Karpas-422 (cell line): ENCODE measurements around the gene ARAP3. TPM values are rescaled to one million over a fixed set of nuclear protein-coding genes. Genes with fewer than 3 reads are reported as not detected.

ENCODE experiments used
- DNase-seq: peaks from one replicate; pipeline ENCODE4 v3.0.0-alpha.2; 2015
- H2AFZ ChIP-seq: fragments of 200-600 bp; sonication (generic); 2 replicates; pipeline ENCODE4 v1.6.1; 2014; ENCODE audit warnings: antibody characterized with exemption, low read length, mixed read lengths
- H3K27ac ChIP-seq: fragments of 200-600 bp; sonication (generic); 2 replicates; pipeline ENCODE4 v1.5.1; 2014; ENCODE audit warnings: mild to moderate bottlenecking, low read length, moderate library complexity
- H3K27me3 ChIP-seq: fragments of 200-600 bp; sonication (generic); 2 replicates; pipeline ENCODE4 v1.6.1; 2014; ENCODE audit warnings: low read length, mixed read lengths
- H3K36me3 ChIP-seq: fragments of 200-600 bp; sonication (generic); 2 replicates; pipeline ENCODE4 v1.6.1; 2014; ENCODE audit warnings: low read length, mixed read lengths; ENCODE audit not compliant: insufficient read depth
- H3K4me1 ChIP-seq: fragments of 200-600 bp; sonication (generic); 2 replicates; pipeline ENCODE4 v1.6.1; 2014; ENCODE audit warnings: mild to moderate bottlenecking, low read length, mixed read lengths
- H3K4me2 ChIP-seq: fragments of 200-600 bp; sonication (generic); 2 replicates; pipeline ENCODE4 v1.6.1; 2014; ENCODE audit warnings: low read length, low read depth, mild to moderate bottlenecking; ENCODE audit not compliant: poor library complexity, severe bottlenecking
- H3K4me3 ChIP-seq: fragments of 200-600 bp; sonication (generic); 2 replicates; pipeline ENCODE4 v1.5.1; 2014; ENCODE audit warnings: mild to moderate bottlenecking, antibody characterized with exemption, low read length, mixed read lengths
- H3K79me2 ChIP-seq: fragments of 200-600 bp; sonication (generic); 2 replicates; pipeline ENCODE4 v1.6.1; 2014; ENCODE audit warnings: mild to moderate bottlenecking, low read length, mixed read lengths
- H3K9ac ChIP-seq: fragments of 200-600 bp; sonication (generic); 2 replicates; pipeline ENCODE4 v1.6.0; 2014; ENCODE audit warnings: low read length
- H3K9me2 ChIP-seq: fragments of 200-600 bp; sonication (generic), shearing (Covaris generic); replicated peaks from 2 replicates; pipeline ENCODE4 v1.6.0; 2014; ENCODE audit warnings: mild to moderate bottlenecking, low read length, moderate library complexity; ENCODE audit not compliant: insufficient read depth
- H3K9me3 ChIP-seq: fragments of 300-700, 200-600 bp; sonication (generic); 2 replicates; pipeline ENCODE4 v1.6.1; 2014; ENCODE audit warnings: low read length, mixed read lengths
- H4K20me1 ChIP-seq: fragments of 200-600 bp; sonication (generic); 2 replicates; pipeline ENCODE4 v1.6.1; 2014; ENCODE audit warnings: mild to moderate bottlenecking, antibody characterized with exemption, low read length, low read depth; ENCODE audit not compliant: insufficient read depth
- total RNA-seq: library from RNA; depleted of rRNA; stranded (reverse); fragments of >200 nt; shearing (Covaris generic); gene quantifications from 2 replicates; pipeline ENCODE4 v1.2.3, GENCODE V29; 2014; ENCODE audit warnings: low replicate concordance

Gene ARAP3
- total RNA-seq, 1 experiment from 2014 or later: 0.07 TPM

DNA sequence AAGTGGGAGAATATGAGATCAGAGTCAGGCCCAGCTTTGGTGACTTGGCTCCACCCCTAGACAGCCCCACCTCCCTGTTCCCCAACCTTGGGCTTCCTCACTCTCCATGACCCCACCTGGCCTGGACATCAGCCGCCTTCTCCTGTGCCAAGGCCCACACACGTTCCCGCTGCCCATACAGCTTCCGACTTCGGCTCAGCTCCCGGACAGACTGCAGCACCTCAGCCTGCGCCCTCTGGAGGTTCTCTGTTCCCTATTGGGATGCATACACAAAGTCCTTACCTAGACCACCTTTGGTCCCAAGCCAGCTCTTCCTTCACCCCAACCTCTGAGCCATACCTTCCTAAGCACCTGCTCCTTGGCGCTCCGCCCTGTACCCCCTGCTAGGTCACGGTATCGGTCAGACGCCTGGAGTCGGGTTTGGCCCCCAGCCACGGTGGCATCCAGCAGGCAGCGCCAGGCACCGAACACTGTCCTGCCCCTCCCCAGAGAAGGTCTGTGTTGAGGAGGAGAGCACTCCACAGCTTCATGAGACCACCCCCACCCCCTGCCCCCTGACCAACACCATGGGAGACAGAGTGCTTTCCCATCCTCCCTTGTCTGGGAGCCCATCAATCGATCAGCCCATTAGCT is 32.9 kb downstream of the ARAP3 start:
- H3K36me3 ChIP-seq: no peaks in the 10 kb centered on the region
- no peak overlapping the region for H3K9ac ChIP-seq

DNA sequence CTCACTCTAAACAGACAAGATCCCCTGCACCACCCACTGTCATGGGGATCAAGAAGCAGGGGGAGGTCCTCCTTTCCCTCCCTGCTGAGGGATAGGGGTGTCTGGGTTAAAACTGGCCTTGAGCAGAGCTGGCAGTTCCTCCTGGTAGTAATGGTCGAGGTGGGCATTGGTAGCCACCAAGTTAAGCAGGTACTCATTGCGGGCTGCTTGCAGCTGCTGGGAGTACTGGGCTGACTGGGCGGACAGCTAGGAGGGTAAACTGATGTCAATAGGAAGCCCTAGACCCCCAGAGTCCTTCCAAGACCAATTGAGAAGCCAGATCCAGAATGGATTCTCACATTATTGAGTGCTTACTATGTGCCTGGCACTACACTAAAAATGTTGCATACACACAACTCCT is 34.2 kb downstream of the ARAP3 start:
- no peak for DNase-seq
- H2AFZ ChIP-seq: no peak overlapping the region
- H3K9me2 ChIP-seq: no peaks in the 10 kb centered on the region
- H3K27me3 ChIP-seq: no peaks in the 10 kb centered on the region
- no peaks in the 10 kb centered on the region for H3K36me3 ChIP-seq
- no peaks in the 10 kb centered on the region for H3K9me3 ChIP-seq
- no peak overlapping the region for H3K9ac ChIP-seq
- H3K4me3 ChIP-seq: no peak overlapping the region
- H4K20me1 ChIP-seq: no peaks in the 10 kb centered on the region
- H3K27ac ChIP-seq: no peak overlapping the region
- H3K4me1 ChIP-seq: peaks cover 5% of the 10 kb centered on the region
- H3K4me2 ChIP-seq: no peak overlapping the region
- no peaks in the 10 kb centered on the region for H3K79me2 ChIP-seq

More for the DNA sequence above, 32.9 kb downstream of the ARAP3 start:
- Histone ChIP-seq H3K4me1 (peaks cover 5% of the 10 kb centered on the region), H3K4me2 (no peak overlapping the region), H2AFZ (no peak overlapping the region), H3K9me3 (no peaks in the 10 kb centered on the region), H4K20me1 (no peaks in the 10 kb centered on the region), H3K27me3 (no peaks in the 10 kb centered on the region), H3K27ac (no peak overlapping the region), H3K4me3 (no peak overlapping the region), H3K79me2 (no peaks in the 10 kb centered on the region), H3K9me2 (no peaks in the 10 kb centered on the region)
- no peak for DNase-seq

DNA sequence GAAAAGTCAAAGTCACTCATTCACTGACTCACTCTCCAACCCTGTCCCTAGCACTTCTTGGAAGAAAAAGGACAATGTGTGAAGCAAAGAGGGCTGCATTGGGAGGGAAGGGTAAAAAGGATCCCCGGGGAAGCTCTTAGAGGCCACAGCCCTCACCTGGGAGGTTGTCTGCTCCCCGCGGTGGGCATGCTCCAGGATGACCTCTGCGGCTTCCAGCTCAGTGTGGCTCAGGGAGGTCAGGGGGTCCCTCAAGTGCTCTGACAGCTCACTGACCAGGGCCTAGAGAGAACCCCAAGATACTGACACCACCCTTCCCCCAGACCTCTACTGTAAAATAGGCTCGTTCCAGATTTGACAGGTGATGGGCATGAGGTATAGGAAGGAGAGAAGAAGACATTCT is 34.8 kb downstream of the ARAP3 start:
- H3K27ac ChIP-seq: no peak overlapping the region
- H4K20me1 ChIP-seq: no peaks in the 10 kb centered on the region
- no peak overlapping the region for H3K4me3 ChIP-seq
- no peaks in the 10 kb centered on the region for H3K9me3 ChIP-seq
- no peak overlapping the region for H3K4me2 ChIP-seq
- H3K9ac ChIP-seq: no peak overlapping the region
- DNase-seq: no peak
- H3K36me3 ChIP-seq: no peaks in the 10 kb centered on the region
- H2AFZ ChIP-seq: no peak overlapping the region
- H3K79me2 ChIP-seq: no peaks in the 10 kb centered on the region
- H3K4me1 ChIP-seq: peaks cover 5% of the 10 kb centered on the region
- H3K27me3 ChIP-seq: no peaks in the 10 kb centered on the region
- no peaks in the 10 kb centered on the region for H3K9me2 ChIP-seq

DNA sequence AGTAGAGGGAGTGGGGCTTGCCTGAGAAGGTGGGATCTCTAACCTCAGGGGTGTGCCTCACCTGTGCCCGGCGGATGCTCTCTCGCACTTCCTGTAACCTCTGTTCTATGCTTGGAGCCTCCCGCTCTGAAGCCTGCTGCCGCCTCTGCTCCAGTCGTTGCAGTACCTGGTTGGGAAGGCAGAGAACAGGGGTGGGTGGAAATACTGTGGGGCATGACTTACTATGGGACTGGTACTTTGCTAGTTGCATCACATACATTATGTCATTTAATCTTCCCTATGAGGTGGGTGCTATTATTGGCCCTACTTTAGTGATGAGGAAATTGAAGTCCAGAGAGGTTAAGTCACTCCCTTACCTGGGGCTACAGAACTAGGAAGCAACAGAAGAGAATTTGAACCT is 36.0 kb downstream of the ARAP3 start:
- H3K9me2 ChIP-seq: no peaks in the 10 kb centered on the region
- H2AFZ ChIP-seq: no peak overlapping the region
- no peaks in the 10 kb centered on the region for H3K36me3 ChIP-seq
- DNase-seq: no peak
- no peak overlapping the region for H3K4me2 ChIP-seq
- H3K9me3 ChIP-seq: no peaks in the 10 kb centered on the region
- H3K4me3 ChIP-seq: no peak overlapping the region
- no peaks in the 10 kb centered on the region for H3K27me3 ChIP-seq
- no peak overlapping the region for H3K27ac ChIP-seq
- no peaks in the 10 kb centered on the region for H3K4me1 ChIP-seq
- no peaks in the 10 kb centered on the region for H3K79me2 ChIP-seq
- H3K9ac ChIP-seq: no peak overlapping the region
- H4K20me1 ChIP-seq: no peaks in the 10 kb centered on the region

DNA sequence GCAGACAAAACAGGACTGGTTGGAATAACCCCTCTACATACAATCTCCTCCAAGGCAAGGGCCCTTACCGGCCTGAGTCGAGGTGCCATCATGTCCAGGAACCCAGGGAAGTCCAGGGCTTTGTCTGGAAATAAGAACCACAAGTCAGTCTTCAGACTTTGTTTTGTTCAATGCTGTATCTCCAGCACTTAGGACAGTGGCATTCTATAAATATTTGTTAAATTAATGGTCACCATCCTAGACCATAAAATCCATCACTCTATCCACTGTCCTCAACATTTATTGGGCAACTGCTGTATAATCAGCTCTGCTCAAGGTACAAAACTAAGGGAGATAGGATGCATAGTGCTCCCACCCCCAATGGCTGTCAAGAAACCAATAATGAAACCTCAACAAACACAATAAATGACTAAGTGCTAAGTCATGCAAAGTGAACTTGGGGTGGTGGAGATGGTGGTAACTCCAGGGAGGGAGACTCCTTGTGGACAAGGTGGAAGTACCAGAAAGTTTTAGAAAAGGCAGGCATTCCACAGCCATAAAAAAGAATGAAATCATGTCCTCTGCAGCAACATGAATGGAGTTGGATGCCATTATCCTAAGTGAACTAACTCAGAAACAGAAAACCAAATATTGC is 40.3 kb downstream of the ARAP3 start:
- peaks cover 14% of the 10 kb centered on the region for H3K36me3 ChIP-seq
- no peak overlapping the region for H3K4me2 ChIP-seq

DNA sequence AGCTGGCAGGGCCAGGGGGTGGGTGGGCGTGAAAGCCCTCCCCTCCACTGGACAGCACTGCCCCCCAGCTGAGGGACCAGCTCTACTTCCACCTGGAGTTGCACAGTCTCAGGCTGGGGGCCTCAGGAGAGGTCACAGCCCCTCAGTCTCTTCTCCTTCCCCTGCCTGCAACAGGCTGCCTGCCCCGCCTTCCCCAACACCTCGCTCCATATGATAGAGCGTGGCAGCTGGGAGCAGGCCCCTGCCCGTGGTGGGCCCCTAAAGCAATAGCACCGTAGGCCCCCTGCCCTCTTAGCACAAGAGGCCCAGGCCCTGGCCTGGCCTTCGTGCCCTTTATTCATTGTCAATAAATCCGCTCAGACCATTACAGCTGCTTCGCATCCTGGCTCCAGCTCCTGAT is 41.3 kb downstream of the ARAP3 start:
- Histone ChIP-seq H2AFZ (no peak overlapping the region), H4K20me1 (peaks cover 9% of the 10 kb centered on the region), H3K79me2 (peaks cover 22% of the 10 kb centered on the region), H3K9me2 (no peaks in the 10 kb centered on the region), H3K4me3 (no peak overlapping the region), H3K4me1 (peaks cover 16% of the 10 kb centered on the region), H3K27ac (no peak overlapping the region), H3K9me3 (no peaks in the 10 kb centered on the region), H3K4me2 (no peak overlapping the region), H3K36me3 (peaks cover 14% of the 10 kb centered on the region), H3K9ac (no peak overlapping the region), H3K27me3 (no peaks in the 10 kb centered on the region)
- DNase-seq: no peak

More for the DNA sequence above, 40.3 kb downstream of the ARAP3 start:
- H3K9me2 ChIP-seq: no peaks in the 10 kb centered on the region
- H3K27ac ChIP-seq: no peak overlapping the region
- DNase-seq: no peak
- H3K9me3 ChIP-seq: no peaks in the 10 kb centered on the region
- H3K4me1 ChIP-seq: peaks cover 13% of the 10 kb centered on the region
- no peak overlapping the region for H2AFZ ChIP-seq
- no peaks in the 10 kb centered on the region for H4K20me1 ChIP-seq
- no peaks in the 10 kb centered on the region for H3K27me3 ChIP-seq
- no peak overlapping the region for H3K9ac ChIP-seq
- H3K4me3 ChIP-seq: no peak overlapping the region
- peaks cover 12% of the 10 kb centered on the region; the same call in 1 of the 2 replicates for H3K79me2 ChIP-seq

DNA sequence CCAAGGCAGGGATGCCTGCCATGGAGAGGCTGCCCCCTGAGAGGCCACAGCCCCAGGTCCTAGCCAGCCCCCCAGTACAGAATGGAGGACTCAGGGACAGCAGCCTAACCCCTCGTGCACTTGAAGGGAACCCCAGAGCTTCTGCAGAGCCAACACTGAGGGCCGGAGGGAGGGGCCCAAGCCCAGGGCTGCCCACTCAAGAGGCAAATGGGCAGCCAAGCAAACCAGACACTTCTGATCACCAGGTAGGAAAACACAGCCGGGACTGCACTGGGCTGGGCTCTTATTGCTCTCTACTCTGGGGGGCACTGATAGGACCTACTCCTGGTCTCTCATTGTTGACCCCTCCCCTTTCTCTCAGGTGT is 42.0 kb downstream of the ARAP3 start:
- no peak overlapping the region for H2AFZ ChIP-seq
- no peaks in the 10 kb centered on the region for H3K27me3 ChIP-seq
- peaks cover 14% of the 10 kb centered on the region for H3K36me3 ChIP-seq
- H3K4me1 ChIP-seq: peaks cover 23% of the 10 kb centered on the region
- H3K9me2 ChIP-seq: no peaks in the 10 kb centered on the region
- no peaks in the 10 kb centered on the region for H3K9me3 ChIP-seq
- peaks cover 28% of the 10 kb centered on the region for H3K79me2 ChIP-seq
- H3K27ac ChIP-seq: no peak overlapping the region
- no peak overlapping the region for H3K4me3 ChIP-seq
- H3K4me2 ChIP-seq: no peak overlapping the region
- H3K9ac ChIP-seq: no peak overlapping the region
- no peak for DNase-seq
- peaks cover 15% of the 10 kb centered on the region for H4K20me1 ChIP-seq

DNA sequence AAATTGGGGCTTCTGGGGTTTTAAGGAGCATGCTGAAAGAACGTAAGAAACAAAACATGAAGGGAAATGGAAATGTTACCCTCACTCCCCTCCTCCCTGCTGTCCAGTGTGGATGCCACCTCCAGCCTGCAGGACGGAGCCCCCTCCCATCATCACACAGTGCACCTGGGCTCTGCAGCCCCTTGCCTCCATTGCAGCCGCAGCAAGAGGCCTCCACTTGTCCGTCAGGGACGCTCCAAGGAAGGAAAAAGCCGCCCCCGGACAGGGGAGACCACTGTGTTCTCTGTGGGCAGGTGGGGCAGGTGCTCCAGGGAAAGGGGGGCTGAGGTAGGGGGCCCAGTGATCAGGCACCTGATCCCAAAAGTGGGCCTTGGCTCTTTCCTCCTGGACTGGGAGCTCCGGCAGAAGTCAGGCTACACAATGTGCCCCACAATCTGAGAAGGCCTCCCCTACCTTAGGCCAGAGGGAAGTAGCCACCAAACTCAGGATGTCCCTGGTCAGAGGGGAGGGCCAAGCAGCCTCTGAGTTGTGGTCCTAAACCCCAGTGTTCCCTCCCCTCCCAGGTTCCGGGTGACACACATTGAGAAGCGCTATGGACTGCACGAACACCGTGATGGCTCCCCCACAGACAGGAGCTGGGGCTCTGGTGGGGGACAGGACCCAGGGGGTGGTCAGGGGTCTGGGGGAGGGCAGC is 42.5 kb downstream of the ARAP3 start:
- Histone ChIP-seq H2AFZ (no peak overlapping the region), H3K9ac (no peak overlapping the region), H3K9me3 (no peaks in the 10 kb centered on the region), H3K4me3 (no peak overlapping the region), H3K4me2 (no peak overlapping the region), H3K4me1 (peaks cover 28% of the 10 kb centered on the region), H3K27ac (no peak overlapping the region), H3K9me2 (no peaks in the 10 kb centered on the region), H3K79me2 (peaks cover 34% of the 10 kb centered on the region), H3K27me3 (no peaks in the 10 kb centered on the region), H4K20me1 (peaks cover 21% of the 10 kb centered on the region), H3K36me3 (peaks cover 20% of the 10 kb centered on the region)
- DNase-seq: no peak
